ENCODE measurements around the gene XPO6.

Gene XPO6

GRCh38 chr16:28061352-28062101 is 150.2 kb downstream of the XPO6 start:
- no peak for DNase-seq (ENCODE audit: low read depth)
- TF ChIP-seq MYC (IDR thresholded peaks at IDR 0.05; ENCODE audit: low read depth, low read length), result no peak
- no peak for TF ChIP-seq POLR2A (IDR thresholded peaks at IDR 0.05; ENCODE audit: extremely low read depth, insufficient read length)
- no peak for TF ChIP-seq CTCF (IDR thresholded peaks at IDR 0.05; ENCODE audit: low read depth, low read length)
- no peak for TF ChIP-seq MAX (IDR thresholded peaks at IDR 0.05; ENCODE audit: low read depth, low read length)
- no peak overlapping the region for H3K4me3 ChIP-seq (ENCODE audit: low read depth, low read length)

GRCh38 chr16:28059841-28060575 is 151.8 kb downstream of the XPO6 start:
- TF ChIP-seq MAX (IDR thresholded peaks at IDR 0.05; ENCODE audit: low read depth, low read length), result no peak
- TF ChIP-seq POLR2A (IDR thresholded peaks at IDR 0.05; ENCODE audit: extremely low read depth, insufficient read length), result no peak
- TF ChIP-seq CTCF (IDR thresholded peaks at IDR 0.05; ENCODE audit: low read depth, low read length), result no peak
- no peak for TF ChIP-seq MYC (IDR thresholded peaks at IDR 0.05; ENCODE audit: low read depth, low read length)
- no peak overlapping the region for H3K4me3 ChIP-seq (ENCODE audit: low read depth, low read length)

GRCh38 chr16:28058839-28059589 is 152.8 kb downstream of the XPO6 start:
- DNase-seq (ENCODE audit: low read depth), result no peak
- TF ChIP-seq POLR2A (IDR thresholded peaks at IDR 0.05; ENCODE audit: extremely low read depth, insufficient read length) (no peak), MAX (IDR thresholded peaks at IDR 0.05; ENCODE audit: low read depth, low read length) (no peak), MYC (IDR thresholded peaks at IDR 0.05; ENCODE audit: low read depth, low read length) (no peak), CTCF (IDR thresholded peaks at IDR 0.05; ENCODE audit: low read depth, low read length) (no peak)
- no peak overlapping the region for H3K4me3 ChIP-seq (ENCODE audit: low read depth, low read length)

More at GRCh38 chr16:28059841-28060575, 151.8 kb downstream of the XPO6 start:
- no peak for DNase-seq (ENCODE audit: low read depth)

GRCh38 chr16:28057949-28058348 is 153.8 kb downstream of the XPO6 start:
- TF ChIP-seq MAX (IDR thresholded peaks at IDR 0.05; ENCODE audit: low read depth, low read length), result no peak
- no peak for TF ChIP-seq MYC (IDR thresholded peaks at IDR 0.05; ENCODE audit: low read depth, low read length)
- no peak for TF ChIP-seq POLR2A (IDR thresholded peaks at IDR 0.05; ENCODE audit: extremely low read depth, insufficient read length)
- TF ChIP-seq CTCF (IDR thresholded peaks at IDR 0.05; ENCODE audit: low read depth, low read length), result no peak
- no peak for DNase-seq (ENCODE audit: low read depth)

GRCh38 chr16:28053461-28053860 is 158.3 kb downstream of the XPO6 start:
- TF ChIP-seq MAX (IDR thresholded peaks at IDR 0.05; ENCODE audit: low read depth, low read length) (no peak), POLR2A (IDR thresholded peaks at IDR 0.05; ENCODE audit: extremely low read depth, insufficient read length) (no peak), CTCF (IDR thresholded peaks at IDR 0.05; ENCODE audit: low read depth, low read length) (no peak), MYC (IDR thresholded peaks at IDR 0.05; ENCODE audit: low read depth, low read length) (no peak)
- no peak for DNase-seq (ENCODE audit: low read depth)
- no peak overlapping the region for H3K4me3 ChIP-seq (ENCODE audit: low read depth, low read length)

More at GRCh38 chr16:28057949-28058348, 153.8 kb downstream of the XPO6 start:
- H3K4me3 ChIP-seq (ENCODE audit: low read depth, low read length), result no peak overlapping the region
